ENCODE data around the gene HOMER1. TPM values are rescaled to one million over a fixed set of nuclear protein-coding genes. Genes with fewer than 3 reads are reported as not detected.
A peak's percentile ranks its signal among the peaks of the same experiment; 100 is the strongest.

The HOMER1 gene
- total RNA-seq, 1 donor = 6.8 TPM

DNA sequence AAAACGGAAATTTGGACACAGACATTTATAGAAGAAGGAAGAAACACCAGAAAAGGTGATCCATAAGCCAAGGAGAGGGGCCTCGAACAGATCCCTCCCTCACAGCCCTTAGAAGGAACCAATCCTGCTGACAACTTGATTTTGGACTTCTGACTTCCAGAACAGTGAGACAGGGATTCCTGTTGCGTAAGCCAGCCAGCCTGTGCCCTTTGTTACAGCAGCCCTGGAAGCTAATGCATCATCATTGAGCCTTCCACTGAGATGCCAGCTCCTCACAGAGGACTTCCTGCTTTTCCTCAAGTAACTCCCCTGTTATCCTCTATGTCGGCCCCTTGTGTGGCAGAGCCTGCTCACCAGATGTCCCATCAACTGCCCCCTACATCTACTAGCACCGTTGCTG, 183.9 kb downstream of the HOMER1 start:
- TF ChIP-seq, protein P1, sequence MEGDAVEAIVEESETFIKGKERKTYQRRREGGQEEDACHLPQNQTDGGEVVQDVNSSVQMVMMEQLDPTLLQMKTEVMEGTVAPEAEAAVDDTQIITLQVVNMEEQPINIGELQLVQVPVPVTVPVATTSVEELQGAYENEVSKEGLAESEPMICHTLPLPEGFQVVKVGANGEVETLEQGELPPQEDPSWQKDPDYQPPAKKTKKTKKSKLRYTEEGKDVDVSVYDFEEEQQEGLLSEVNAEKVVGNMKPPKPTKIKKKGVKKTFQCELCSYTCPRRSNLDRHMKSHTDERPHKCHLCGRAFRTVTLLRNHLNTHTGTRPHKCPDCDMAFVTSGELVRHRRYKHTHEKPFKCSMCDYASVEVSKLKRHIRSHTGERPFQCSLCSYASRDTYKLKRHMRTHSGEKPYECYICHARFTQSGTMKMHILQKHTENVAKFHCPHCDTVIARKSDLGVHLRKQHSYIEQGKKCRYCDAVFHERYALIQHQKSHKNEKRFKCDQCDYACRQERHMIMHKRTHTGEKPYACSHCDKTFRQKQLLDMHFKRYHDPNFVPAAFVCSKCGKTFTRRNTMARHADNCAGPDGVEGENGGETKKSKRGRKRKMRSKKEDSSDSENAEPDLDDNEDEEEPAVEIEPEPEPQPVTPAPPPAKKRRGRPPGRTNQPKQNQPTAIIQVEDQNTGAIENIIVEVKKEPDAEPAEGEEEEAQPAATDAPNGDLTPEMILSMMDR (IDR thresholded peaks at IDR 0.05; ENCODE audit: insufficient read depth, low read length) = no peak
- DNase-seq (ENCODE audit: low read depth) = peak; percentile 16
- no peak overlapping the region for H3K4me3 ChIP-seq (ENCODE audit: low read depth, low read length)

- TF ChIP-seq, protein P1 (IDR thresholded peaks at IDR 0.05; ENCODE audit: insufficient read depth, low read length) = no peak
- no peak for DNase-seq (ENCODE audit: low read depth)
Measured at GRCh38 chr5:79329453-79329852, 184.5 kb downstream of the HOMER1 start.

More at GRCh38 chr5:79329453-79329852, 184.5 kb downstream of the HOMER1 start:
- no peak overlapping the region for H3K4me3 ChIP-seq (ENCODE audit: low read depth, low read length)

Small RNA genes lying within 50 kb of the gene (small RNA-seq; reads per million reads assigned to genes)
- not detected for gene RF00019

Other genes starting within 250 kb of the HOMER1 start
- 56.1 and 60.3 TPM in 2 replicates for gene TENT2, start 98.3 kb upstream of the HOMER1 start, total RNA-seq (ENCODE audit: low replicate concordance)
- gene CMYA5, start 175.7 kb upstream of the HOMER1 start, total RNA-seq (ENCODE audit: low replicate concordance) = 1.7 and 7.5 TPM in 2 replicates

Measured in fibroblast of the aortic adventitia (primary cell).